ENCODE results near the gene ACOXL.

ACOXL gene

DNA sequence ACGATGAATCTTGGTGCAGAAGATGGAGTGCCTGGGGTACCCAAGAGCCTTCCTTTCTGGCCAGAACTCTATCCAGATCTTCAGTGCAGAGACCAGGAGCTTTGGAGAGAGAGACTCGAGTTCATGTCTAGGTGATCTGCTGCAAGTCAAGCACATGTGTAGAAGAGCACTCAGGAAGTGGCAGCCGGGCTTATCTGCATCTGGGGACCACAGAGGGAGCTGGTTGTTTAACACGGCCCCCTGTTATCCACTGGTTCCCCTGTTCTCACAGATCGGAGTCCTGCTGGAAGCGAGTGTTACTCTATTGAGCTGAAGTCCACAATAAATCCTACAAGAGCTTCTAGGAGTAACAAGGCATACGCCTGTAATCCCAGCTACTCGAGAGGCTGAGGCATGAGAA lies 128.3 kb downstream of the ACOXL start:
- no peak for DNase-seq

DNA sequence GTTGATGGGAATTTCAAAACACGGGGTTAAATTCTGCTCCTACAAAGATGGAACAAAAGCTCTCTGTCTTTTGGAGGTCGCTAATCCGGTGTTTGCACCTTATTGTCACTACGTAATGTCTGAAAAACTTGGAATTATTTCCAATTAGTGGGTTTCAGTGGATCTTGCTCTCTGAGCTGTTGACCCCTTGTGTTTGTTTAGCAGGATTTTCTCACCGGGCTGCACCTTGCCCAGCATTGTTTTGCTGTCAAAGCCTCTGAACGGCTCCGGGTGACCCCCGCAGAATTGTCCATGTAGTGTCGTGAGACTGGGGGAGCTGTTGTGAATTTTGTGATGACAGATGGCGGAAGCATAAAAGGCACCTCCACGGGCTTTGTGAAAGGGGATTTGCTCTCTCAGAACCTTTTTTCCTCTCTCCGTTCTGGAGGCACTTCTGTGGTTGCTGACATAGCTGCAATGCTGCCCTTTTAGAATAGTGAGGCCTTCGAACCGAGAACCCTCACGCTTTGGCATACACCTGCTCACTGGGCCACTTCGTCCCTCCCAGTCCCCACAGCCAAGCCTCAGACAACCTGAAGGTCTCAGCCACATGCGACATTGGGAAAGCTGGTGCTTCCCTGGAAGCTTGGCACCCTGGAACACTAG lies 129.4 kb downstream of the ACOXL start:
- DNase-seq, result no peak

DNA sequence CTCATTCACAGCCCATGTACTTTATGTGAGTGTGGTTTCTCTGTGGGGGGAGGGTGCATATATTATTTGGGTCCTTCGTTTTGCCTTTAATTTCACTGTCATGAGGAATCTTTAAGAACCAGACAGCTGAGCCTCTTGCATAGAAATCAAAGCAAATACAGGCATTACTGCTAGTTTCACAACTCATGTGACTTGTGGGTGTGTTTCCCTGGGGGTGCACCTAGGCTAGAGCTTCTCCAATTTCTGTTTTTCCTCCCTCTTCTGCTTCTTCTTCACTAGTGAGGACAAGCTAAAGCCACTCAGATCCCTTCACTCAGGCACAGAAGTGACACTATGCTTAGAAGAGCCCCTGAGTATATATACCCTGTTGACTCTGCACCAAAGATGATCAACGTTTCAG lies 131.4 kb downstream of the ACOXL start:
- no peak for DNase-seq

DNA sequence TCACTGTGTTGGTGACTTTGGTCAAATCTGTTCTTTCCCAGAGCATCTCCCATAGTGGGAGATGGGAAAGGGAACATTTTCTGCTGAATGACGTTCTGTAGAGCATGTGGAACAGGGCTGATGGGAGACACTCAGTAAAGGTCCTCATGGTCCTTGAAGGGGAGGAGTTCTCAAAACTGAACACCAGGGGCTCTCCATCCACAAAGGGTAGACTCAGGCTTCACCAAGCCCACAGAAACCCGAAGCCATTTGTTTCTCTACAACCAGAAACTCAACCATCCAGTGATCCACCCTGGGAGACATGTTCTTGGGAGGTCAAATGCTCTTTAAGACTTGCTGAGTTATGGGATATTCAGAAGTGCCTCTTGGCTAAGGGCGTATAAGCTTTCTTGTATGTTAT lies 131.8 kb downstream of the ACOXL start:
- DNase-seq, result no peak

DNA sequence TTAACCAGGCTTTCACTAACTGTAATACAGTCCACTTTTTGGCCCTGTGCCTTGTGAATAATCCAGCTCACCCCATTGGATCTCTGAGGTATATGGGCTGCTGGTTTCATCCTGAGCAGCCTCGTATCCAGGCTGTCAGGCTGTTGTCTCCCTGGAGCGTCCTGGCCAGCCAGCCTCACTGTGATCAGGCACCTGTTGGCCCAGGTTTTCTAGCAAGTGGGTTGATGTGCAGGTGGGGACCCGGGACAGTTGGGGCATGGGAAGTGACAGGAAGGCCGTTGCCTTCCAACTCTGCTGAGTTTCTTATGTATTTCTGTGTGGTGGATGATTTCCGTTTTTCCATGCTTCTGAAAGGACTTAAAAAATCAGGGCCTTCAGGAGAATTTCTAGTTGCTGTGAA lies 132.4 kb downstream of the ACOXL start:
- DNase-seq, result no peak

DNA sequence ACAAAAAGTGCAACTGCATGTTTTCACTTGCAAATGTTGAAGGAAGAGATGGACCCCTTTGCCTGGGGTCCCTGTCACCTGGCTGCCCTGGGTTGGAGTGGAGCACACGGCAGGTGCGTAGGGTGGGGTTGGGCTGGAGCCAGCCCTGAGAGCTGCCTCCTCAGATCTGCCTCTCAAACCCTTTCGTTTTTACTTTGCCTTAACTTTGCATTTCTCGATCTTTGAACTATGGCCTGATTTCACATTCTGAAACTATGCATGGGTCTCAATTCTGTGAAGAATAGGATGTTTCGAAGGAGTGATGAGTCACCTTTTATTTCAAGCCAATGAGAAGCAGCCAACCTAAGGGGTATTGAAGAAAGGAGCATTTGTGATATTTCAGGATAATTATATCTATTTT lies 132.8 kb downstream of the ACOXL start:
- no peak for DNase-seq

DNA sequence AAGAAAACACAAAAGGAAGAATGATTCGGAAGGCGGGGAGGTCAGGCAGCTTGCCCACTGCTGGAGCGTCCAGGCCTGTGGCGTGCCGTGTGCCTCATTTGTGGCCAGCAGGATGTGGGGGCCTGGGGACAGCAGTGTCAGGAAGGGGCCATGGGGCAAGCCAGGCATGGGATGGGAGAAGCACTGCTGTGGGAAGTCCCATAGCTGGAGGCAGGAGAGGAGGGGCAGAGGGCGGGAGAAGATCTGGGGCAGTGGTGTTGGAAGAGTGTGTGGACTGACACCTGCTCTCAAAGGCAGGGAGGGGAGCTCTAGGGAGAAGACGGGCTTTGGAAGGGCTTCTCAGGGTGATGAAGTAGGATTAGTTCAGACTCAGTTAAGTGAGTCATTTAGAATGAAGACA lies 133.7 kb downstream of the ACOXL start:
- no peak for DNase-seq

DNA sequence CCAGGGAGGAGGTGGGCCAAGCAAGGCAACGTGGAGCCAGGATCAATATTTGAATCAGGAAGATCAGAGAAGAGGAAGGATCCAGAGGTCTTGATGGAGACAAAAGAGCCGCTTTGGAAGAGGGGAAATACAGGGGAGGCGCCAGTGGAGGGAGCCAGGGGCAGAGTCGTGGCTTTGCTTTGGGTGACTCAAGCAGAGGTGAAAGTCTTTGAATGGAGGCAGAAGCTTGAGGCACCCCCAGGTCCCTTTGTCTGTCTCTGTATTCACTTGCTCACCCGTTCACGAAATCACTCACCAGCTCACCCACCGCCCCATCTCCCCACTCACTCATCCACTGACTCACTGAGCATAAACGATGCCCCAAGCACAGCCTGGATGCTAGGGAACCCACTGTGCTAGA lies 134.1 kb downstream of the ACOXL start:
- no peak for DNase-seq

DNA sequence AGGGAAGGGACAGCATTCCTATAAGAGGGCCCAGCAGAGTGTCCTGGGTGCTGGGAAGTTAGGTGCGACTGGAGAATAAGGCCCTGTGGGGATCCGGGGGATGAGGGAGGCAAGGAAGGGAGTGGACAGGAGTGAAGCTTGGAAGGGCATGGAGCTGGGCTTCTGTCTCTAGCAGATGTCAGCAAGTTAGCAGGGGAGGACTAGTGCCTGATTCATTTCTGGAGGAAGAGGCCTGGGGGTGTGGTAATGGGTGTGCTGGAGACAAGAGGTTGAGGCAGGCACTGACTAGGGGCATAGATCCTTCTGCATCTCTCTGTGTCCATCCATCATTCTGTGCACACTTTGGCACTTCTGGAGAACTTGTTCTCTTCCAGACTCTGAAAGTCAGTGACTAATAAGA lies 134.7 kb downstream of the ACOXL start:
- DNase-seq, result no peak

DNA sequence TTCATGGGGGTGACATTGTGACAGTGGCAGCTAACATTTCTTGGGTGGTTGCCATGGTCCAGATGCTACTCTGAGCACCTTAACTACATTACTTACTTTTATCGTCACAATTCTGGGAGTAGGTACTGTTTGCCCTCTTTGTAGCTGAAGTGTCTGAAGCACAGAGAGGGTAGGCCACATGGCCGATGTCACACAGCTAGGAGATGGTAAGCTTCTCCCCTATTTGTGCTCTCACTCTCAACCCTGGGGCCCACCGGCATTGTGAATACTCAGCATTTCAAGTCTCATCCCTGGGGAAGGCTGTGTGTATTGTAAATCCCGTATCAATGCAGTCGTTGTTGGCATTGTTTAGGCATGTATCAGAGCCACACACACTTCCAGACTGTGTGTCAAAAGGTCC lies 136.6 kb downstream of the ACOXL start:
- no peak for DNase-seq

DNA sequence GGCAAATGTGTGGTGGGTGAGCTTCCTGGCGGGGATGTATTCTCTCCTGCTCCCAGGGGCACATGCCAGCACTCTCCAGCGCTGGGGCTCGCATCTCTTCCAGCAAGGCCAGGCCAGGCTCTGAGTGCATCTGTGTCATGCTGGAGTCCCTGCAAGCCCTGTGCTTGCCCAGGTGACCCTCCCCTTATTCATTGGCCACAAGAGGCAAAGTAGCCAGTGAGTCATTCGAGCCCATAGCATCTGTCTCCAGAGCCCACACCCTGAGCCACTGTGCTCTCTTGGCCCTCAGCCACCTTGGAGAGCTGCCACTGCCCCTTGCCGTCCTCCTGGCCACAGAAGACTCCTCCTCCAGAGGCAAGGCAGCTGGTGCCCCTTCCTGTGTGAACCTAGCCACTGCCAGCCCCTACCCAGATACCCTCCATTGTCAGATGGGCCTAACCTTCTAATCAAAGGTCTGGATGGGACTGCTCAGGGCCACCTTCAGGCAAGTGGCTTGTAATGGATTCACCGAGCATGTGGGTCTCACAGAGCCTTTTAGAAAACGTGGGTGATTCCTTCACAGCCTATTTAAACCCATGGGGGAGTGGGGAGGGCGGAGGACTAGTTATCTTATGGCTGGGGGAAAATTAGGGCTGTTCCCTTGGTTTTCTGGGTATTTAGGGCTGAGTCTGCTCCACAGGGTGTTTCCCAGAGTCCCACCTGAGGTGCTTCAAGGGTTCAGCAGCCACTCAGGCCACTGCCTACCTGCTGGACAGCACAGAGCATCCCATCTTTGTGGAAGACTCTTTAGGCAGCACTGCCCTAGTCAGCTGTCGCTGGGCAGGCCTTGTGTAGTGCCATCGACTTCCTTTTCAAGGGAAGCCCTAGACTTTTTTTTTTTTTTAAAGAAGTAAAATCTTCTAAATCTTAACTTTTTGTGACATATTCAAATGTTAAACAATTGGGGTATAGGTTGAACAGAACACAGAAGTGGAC lies 137.4 kb downstream of the ACOXL start:
- peak in 1 of 2 experiments; percentile 28 for DNase-seq

DNA sequence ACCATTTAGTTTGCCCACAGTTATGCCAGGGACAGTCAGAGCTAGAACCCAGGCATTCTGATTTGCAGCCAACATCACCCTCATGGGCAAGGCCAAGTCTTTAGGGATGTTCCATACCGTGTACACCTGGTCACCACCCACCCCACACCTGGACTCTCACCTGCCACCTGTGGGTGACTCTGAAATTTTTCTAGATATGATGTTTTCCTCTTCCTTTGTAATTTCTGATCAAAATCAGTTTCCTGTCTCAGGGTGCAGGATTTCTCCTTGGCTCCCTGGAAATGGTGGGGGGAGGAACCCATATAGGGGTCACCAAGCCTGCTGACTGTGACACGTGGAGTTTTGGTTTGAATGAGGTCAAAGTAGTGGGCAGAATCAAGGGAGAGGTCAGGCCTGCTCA lies 138.2 kb downstream of the ACOXL start:
- no peak for DNase-seq

DNA sequence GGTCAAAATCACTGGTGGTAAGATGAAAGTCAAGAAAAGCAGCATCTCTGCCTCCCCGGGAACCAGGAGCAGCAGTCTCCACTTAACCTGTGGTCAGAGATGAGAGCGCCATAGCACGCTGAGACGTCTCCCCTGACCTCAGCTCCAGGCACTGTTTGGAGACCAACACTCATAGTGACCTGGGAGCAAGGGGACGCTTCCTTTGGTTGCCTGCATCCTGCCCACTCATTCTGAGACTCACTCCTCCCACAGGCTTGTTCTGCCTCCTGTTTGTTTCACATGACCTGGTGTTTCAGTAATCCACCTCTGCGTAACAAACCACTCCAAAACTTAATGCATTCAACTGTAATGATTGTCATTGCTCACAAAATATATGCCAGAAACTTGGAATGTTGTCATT lies 139.3 kb downstream of the ACOXL start:
- no peak for DNase-seq

DNA sequence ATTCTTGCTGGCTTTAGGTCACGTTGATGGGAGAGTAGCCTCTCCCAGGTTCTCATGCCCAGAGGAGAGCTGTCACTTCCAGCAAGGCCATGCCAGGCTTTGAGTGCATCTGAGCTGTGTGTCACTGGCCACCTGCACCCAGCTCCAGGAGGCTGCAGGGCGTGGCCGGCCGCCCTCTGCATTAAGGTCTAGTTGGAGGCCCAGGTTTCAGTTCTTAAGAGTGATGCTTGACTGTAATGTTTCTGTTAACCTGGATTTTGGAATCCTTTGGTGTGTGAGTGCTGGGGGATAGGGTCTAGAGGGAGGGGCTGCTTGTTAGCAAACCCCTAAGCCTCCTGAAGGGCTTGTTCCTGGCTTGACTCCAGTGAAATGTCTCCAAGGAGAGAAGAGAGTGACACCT lies 140.1 kb downstream of the ACOXL start:
- DNase-seq, result no peak

DNA sequence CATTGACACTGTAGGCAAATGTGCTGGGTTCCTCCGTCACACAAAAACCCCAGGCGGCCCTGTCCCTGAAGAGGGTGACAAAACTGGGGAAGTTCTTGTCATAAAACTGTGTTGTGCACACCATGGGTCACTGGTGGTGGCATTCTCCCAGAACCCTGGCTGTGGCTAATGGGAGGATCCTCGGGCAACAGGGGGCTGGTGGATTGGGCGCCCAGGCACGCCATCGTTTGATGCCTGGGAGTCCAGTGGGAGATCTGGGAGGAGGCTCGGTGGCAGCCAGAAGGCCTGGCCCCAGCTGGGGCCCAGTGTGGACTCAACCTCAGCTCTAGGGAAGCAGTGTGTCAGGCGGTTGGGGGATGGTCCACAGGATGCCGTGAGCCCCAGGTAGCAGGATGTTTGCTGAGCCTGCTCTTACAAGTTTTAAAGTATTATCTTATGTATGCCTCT lies 140.7 kb downstream of the ACOXL start:
- DNase-seq, result no peak

DNA sequence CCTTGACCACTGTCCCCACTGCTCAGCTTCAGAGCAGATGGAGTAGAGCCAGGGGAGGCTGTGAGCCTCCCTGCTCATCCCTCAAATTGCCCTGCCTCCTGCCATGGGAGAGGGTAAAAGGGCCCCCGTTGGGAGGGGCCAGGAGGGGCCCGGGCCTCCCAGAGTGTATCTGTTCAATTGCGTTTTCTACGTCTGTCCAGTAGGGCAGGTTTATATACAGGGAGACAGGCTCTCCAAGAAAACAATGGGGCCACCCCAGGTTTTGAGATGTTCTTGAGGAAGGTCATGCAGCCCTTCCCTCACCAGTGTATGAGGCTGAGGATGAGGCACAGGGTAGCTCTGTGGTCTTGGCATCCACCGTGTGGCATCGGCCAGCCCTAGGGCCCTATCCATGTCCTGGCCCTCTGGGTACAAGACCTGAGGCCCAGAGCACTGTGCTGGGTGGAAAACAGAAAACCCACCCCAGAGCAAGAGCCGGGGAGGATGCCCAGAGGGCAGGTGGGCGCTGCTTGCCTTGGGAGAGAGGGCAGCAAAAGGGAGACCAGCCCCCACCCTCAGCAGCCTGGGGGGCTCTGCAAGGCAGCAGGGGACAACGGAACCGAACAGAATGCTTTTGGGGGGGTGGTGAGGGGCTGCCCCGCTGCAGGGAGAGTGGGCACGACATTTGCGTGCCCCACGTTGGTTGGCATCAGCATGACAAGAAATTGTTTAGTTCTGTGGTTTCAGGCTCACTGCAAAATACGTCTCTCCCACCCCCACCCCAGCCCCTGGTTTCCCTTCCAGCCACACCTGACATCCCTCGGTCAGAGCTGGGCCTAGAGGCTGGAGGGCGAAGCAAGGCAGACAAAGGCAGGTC lies 141.5 kb downstream of the ACOXL start:
- DNase-seq, result no peak

DNA sequence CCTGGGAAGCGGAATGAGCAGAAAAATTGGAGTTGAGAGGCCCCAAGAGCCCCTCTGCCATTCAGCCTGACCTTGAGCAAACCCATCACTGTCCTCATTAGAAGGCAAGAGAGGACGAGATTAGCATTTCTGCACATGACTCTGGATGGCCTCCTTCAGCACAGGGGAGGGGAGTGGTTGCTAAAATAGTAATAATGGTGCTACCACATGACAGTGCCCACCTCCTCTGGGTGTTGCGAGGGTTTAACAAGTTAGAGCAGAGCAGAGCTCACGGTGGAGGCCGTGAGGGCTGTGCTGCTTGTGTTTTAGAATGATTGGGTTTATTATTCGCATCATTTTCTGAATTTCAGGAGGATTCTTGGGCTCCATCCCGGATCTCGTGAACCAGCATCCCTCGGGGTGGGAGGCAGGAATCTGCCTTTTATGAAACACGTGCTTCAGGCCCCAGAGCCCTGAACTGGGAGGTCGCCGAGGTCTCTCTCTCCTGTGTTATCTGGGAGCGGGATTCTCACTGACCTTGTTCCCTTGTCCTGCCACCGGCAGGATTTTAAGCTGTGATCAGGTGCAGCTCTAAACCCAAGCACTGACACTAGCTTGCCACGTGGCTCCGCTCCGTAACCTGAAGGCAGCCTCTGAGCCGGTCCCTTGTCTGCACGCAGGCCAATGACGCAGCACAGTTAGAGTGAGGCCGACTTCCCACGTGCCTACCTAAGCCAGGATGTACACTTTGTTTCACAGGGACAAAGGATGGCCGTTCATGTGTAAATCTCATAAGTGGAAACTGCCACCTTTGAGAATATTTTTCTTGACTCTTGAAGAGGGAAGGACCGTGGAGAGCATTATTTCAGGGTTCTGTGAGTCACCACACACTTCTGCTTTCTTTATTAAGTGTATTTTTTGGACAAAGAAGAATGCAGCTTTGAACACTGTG lies 142.3 kb downstream of the ACOXL start:
- DNase-seq, result no peak

DNA sequence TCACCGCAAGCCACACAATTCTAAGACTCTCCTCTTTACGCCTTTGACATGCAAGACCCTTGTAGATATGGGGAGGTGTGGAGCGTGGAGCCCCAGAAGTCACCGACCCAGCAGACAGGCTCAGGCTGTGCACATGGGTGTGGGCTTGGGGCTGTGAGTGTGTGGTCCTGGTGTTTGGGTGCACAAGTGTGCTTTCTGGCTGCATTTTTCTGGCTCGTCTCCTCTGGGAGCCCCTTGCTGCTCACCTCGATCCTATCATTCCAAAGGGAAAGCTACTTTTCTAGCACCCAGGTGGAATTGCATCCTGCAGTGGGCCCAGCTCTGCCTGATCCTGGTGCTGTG lies 143.0 kb downstream of the ACOXL start:
- no peak for DNase-seq

DNA sequence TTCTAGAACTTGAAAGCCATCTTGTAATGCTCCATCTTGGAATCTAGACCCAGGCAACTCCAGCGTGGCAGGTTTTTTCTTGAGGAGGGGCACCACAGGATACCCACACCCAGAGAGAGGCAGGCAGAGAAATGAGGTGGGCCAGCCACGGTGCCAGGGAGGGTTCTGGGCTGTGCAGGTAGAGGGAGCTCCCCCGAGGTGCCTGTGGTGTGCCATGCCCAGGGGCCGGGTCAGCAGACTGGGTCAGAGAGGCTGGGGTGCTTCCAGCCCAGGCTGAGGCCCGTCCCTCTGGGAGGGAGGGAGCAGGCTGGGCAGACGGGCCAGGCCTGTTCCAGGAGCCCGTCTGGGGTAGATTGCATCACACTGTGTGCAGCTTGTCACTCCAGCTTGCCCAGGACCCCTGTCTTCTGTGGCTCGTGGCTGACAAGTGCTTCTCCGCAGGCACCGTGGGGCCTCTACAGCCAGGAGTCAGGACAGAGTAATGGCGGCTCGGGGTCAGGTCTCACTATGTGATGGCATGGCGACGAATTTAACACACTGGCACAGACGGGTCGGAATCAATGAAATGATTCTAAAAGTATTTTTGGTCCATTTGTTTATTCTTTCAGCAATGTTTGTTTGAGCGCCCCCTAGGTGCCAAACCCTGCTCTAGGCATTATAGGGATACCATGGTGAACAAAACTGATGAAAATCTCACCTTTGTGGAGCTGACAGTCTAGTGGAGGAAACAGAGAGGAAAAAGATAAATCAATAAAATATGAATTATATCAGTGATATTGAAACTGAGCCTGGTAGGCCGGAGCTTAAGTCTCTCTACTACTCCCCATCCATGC lies 144.0 kb downstream of the ACOXL start:
- no peak for DNase-seq

DNA sequence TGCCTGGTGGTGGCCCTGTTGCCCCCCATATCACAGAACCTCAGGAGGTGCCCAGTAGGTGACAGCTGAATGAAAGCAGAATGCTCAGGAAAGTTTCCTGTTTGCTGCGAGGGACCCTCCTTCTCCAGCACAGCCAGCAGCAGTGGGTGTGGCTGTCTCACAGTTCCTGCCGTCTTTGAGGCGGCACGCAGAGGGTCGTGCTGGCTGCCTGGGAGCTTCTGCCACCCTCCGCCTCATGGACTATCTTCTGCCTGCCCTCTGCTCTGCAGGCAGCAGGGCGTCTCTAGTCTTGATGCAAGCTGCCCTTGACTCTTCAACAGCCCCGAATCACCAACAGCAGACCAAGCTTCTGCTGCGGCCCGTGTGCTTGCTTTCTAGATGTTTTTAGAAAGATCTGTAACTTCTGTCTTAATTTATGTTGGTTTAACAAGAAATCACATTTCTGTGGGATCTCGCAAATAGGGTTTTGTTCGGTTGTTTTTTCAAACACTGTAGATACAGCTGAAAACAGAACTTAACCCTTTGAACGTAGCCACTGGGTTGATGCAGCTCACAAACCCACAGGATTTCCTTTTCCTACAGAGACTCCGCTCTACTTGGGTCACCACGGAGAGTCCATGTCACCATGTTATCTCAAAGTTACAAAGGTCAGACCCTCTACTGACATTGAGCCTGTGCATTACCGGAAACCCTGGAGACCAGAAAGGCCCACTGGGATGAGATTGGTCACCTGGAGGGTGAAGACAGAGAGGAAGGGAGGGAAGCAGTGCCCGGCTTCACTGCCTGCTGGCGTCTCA lies 144.9 kb downstream of the ACOXL start:
- DNase-seq, result no peak

DNA sequence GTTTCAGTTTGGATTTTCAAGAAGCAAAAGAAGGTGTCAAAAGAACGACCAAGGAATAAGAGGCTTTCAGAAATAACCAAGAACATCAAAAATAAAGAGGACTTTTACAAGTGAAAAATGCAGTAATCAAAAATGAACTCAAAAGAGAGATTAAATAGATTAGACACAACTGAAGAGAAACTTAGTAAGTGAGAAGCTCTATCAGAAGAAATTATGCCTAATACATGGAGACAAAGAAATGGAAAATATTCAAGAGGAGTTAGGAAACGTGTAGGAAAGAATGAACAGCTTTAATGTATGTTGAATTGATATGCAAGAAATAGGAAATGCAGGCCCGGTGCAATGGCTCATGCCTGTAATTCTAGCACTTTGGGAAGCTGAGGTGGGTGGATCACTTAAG lies 145.8 kb downstream of the ACOXL start:
- no peak for DNase-seq

All from NCI-H2081 (cell line).